Stimulated activated CD4-positive, alpha-beta T cell treated with anti-CD3 and anti-CD28 coated beads, Interleukin-4, amount 100 ng/mL, for 4 hours (primary cell): ENCODE measurements around the gene RILPL2.
A peak's percentile ranks its signal among the peaks of the same experiment; 100 is the strongest.
"Not testable (repeated sequence)": the region's sequence is repeated elsewhere in the genome, so short reads cannot be mapped to it uniquely, and the experiment has no call there.

Experiments
- DNase-seq, 2 experiments: peaks; one replicate each; pipeline ENCODE4 v3.0.0-alpha.2; 2020

Gene RILPL2

DNA sequence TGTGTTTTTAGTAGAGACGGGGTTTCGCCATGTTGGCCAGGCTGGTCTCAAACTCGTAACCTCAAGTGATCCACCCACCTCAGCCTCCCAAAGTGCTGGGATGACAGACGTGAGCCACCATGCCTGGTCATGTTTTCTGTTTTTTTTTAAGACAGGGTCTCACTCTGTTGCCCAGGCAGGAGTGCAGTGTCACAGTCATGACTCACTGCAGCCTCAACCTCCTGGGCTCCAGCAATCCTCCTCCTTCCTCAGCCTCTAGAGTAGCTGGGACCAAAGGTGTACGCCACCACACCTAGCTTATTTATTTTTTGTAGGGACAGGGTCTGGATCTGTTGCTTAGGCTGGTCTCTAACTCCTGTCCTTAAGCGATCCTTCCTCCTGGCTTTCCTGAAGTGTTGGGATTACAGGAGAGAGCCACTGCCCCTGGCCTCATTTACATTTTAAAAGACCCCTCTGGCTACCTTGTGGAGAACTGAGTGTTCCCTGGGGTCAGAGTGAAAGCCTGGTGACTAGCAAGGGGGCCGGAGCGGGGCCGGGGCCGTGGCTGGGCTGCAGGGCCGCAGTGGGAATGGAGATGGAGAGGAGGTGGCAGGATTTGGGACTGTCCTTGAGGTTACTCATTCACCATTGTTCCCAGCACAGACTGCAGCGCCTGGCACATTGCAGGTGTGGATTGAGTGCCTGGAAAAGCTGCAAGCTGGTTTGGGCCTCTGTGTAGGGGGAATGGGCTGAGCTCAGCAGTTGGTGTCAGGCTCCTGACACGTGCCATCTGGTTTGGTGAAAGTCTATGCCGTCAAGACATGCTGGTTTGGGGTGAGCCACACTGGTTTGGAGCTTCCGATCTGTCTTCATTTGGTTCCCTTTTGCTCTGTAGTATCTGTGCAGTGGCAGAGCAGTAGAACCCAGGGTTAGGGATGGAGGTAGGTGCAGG lies 34.5 kb downstream of the RILPL2 start:
- no peak for DNase-seq

DNA sequence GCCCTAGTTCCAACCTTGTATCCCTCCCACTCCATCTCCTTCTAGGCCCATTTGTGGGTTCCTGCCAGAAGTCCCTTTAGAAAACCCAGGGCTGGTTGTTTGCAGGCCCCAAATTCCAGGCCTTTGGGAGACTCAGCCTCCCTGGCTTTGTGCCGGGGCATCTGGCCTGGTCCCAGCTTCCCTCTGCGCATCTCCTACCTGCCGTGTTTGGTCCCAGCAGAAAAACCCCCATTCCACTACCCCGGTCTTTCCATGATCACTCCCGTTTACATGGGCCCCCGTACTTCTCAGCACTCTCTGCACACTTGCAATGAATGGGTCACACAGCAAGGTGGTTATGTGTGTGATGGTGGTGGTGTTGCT lies 37.2 kb downstream of the RILPL2 start:
- DNase-seq = no peak

DNA sequence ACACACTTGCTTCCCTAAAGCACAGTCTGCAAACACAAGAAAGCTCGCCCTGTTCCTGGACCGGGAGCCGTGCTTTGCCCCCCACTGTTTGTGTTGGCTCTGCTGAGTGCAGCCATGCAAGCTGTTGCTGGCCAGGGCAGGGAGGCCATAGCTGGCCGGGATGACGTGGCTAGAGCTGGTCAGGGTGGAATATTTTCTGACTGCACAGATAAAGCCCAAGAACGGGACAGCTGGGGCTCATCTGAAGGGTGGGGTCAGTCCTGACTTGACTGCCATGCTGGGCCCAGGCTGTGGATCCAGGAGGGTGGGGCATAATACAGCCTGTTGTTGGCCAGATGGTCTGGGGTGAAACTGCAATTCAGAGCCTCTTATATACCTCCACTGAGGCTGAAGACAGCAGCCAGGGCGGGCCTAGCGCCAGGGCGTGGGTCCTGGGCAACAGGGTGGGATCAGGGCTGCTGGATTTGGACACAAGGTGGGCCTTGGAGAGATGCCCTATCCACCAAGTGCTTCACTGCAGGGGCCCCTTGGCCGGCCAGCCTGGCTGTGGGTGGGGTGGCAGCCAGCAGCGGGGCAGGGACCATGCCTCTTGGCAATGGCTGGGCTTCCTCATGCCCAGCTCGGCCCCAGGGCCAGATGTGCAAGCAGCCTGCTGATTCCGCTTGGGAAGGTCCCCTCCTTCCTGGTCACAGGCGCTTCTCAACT lies 37.8 kb downstream of the RILPL2 start:
- no peak for DNase-seq

DNA sequence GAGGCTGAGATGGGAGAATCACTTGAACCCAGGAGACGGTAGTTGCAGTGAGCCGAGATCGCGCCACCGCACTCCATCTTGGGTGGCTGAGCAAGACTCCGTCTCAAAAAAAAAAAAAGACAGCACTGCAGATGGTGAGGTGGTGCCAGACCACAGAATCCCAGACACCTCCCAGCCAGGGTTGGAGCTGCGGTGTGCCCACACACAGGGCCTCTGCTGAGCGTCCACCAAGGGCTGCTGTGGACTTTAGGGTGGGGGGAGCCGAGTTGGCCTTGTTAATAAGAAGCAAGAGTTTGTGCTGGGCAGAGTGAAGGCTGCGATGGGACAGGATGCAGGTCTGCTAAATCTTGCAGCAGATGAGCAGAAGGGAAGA lies 38.3 kb downstream of the RILPL2 start:
- DNase-seq = no peak

DNA sequence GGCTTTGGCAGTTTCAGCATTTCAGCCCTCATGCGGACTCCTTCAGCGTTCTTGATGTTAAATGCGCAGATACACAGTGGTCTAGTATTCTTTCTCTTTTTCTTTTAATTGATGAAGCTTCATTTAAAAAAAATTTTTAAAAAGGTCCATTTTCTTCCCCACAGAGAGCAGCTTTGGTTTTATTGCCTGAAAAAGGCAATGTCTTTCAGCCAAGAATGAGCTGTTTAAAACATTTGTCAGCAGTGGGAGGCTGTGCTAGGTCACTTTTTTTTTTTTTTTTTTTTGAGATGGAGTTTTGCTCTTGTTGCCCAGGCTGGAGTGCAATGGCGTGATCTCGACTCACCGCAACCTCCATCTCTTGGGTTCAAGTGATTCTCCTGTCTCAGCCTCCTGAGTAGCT lies 39.1 kb downstream of the RILPL2 start:
- no peak for DNase-seq

DNA sequence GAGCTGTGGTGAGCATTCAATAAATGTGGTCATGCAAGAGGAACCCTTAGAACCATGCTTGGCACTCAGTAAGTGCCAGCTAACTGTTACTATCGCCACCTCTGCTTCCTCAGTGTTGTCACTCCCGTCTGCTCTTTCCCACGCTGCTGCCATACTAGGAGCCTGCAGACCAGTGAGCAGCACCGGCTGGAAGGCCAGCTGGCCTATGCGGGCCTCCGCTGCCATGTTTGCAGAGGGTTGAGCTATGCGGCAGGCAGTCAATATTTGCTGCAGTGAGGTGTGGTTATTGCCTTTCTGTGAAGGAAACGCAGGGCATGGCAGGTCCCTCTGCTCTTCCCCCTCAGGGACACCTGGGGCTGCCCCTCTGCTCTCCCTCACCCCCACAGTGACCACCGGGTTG lies 39.5 kb downstream of the RILPL2 start:
- DNase-seq = no peak

DNA sequence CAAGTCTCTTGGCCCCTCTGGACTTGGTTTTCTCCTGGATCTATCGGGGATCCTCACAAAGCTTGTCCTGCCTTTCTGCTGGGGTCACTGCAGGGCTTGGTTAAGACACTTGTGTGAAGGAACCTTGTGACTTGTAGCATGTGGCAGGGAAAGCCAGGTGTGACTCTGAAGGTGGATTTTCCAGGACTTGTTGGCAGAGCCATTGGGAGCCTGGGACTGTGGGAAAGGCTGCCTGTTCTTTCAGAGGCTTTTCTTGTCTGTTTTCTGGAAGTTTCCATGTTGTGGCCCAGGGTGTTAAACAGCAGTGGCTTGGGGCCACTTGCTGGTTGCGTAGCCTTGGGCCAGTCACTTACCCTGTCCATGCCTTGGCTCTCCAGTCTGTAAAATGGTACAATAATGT lies 39.9 kb downstream of the RILPL2 start:
- DNase-seq = no peak

DNA sequence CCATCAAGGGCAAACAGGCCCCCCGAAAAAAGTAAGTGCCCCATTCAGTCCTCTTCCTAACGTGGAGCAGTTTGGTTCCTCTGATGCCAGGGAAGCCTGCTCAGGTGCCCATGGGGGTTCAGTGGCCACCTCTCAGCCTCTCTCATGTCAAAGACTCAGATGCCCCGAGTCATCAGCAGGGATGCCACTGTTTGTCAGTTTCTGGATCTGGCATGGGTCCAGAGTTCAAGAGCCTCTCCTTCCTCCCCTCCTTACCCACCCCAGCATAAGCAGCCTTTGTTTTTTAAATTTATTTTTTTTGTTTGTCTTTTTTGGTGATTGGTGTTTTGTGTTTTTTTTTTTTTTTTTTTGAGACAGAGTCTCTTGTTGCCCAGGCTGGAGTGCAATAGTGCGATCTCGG lies 41.2 kb downstream of the RILPL2 start:
- no peak for DNase-seq

DNA sequence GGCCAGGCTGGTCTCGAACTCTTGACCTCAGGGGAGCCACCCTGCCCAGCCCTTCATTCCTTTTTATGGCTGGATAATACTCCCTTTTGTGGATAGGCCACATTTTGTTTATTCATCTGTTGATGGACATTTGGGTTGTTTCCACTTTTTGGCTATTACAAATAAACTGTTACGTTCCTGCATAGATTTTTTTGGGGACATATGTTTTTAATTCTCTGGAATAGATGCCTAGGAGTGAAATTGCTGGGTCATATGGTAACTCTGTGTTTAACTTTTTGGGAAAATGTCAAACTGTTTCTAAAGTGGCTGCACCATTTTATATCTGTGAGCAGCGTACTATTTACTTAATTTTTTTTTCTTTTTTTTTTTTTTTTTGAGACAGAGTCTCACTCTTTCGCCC lies 42.7 kb downstream of the RILPL2 start:
- no peak for DNase-seq

DNA sequence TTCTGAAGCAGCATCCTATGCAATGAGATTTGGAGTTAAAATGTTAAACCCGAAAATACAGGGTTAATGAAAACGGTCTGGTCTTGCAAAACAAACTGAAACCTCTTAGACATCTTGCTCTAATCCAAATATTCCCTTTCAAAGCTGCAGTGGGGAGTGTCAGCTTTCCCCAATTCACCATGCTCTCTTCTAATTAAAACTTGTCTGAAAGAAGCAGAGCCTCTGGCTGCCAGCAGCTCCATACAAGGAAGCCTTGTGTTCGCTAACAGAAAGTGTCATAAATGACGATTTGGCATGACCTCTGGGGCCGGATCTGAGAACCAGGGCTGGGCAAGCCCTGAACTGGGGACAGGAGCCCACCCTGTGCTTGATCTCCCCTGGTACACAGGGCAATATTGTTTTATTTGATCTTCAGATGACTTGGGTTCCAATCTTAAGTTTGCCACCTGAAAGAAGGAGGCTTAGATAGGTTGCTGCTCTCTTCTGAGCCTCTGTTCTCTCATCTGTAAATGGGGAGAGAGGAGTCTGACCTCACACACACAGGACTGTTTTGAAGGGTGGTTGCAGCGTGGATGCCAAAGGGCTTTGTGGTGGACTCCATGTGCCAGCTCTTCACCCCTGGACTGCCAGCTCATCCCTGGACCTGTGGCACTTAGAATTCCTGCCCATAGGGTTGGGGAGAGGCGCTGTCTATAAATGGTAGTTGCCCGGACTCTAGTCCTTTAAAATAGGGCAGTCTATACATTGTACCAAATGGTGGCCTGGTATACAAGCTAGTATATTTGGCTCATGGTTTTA lies 44.7 kb downstream of the RILPL2 start:
- DNase-seq = no peak

DNA sequence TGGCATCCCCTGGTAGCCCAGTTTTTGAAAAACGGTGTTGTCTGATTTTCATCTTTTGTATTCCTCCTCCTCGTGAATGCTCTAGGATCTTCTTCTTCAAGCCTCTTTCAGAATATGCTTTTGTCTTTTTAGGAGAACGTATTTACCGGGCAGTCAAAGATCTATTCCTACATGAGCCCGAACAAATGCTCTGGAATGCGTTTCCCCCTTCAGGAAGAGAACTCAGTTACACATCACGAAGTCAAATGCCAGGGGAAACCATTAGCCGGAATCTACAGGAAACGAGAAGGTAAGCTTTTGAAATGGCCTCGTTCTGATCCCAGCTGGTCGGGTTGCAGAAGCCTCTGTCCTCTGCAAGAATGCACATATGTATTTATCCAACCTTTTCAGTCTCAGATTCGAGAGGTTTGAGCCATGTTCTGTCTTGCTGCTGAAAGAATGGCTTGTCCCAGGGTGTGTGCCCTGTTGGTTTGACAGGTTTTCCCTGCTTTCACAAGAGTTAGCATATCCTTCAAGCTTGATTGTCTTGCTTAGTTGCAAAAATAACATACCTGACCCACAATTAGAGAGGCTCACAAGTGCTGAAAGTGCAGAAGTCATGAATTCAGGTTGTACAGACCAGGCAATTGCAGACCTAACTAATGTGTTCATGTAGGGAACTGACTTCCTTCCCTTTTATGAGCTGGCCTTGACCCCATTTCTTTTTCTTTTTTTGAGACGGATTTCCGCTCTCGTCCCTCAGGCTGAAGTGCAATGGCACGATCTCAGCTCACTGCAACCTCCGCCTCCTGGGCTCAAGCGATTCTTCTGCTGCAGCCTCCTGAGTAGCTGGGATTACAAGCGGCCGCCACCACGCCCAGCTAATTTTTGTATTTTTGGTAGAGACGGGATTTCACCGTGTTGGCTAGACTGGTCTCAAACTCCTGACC lies 45.7 kb downstream of the RILPL2 start:
- DNase-seq = no peak

DNA sequence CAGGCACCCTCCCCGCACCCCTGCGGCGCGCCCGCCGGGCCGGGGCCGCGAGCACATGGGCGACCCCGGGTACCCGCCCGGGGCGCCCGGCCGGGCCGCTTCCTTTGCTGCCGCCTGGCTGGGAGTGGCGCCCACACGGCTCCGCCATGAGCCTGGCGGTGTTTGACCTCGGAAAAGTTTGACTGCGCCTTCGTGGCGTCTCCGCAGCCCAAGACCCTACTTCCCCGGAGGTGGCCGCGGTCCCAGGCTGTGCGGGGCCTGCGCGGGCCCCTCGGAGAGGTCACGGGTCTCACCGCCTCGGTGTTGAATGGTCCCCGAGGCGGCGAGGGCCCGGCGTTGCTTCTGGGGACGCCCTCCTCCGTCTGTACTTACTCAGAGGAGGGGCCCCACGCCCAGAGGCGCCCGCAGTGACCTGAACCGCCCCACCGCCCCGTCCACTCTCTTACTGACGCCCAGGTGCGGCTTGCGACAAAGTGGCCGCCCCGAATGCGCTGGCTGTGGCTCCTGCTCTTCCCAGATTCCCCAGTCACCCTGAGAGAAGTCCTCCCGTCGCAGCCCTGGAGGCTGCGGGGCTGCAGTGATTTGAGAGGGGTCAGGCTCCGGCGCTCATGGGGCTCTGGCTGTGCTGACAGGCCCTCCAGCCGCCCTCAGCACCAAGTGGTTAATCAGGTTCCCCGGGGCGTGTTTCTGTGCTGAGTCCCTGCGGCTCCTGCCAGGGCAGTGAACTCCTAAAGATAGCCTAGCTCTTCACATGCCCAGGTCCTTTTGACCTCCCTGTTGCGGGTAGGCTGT lies 46.7 kb downstream of the RILPL2 start:
- peak; percentile 10 to 39 for DNase-seq

DNA sequence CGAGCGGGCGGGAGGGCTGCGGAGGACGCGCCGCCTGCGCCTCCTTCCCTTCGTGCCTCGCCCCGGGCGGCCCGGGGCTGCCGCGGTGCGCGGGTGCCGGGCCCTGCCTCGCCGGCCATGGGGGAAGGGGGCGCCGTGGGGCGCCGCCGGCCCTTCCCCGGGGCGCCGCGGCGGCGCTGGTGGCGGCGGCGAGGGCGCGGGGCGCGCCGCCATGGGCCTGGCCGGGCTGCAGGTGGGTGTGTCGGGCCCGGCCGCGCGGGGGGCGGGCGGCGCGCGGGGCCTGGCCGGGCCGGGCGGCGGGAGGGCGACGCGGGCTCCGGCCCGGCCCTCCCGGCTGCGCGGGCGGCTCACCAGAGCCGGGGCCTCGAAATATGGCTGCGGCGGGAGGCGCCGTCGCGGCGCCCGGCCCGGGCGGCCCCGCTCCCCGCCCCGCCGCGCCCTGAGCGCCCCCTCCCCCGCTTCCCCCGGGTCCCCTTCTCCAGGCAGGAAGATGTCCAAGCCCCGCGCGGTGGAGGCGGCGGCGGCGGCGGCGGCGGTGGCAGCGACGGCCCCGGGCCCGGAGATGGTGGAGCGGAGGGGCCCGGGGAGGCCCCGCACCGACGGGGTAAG lies 47.4 kb downstream of the RILPL2 start:
- DNase-seq = peak in 1 of 2 experiments; percentile 22

DNA sequence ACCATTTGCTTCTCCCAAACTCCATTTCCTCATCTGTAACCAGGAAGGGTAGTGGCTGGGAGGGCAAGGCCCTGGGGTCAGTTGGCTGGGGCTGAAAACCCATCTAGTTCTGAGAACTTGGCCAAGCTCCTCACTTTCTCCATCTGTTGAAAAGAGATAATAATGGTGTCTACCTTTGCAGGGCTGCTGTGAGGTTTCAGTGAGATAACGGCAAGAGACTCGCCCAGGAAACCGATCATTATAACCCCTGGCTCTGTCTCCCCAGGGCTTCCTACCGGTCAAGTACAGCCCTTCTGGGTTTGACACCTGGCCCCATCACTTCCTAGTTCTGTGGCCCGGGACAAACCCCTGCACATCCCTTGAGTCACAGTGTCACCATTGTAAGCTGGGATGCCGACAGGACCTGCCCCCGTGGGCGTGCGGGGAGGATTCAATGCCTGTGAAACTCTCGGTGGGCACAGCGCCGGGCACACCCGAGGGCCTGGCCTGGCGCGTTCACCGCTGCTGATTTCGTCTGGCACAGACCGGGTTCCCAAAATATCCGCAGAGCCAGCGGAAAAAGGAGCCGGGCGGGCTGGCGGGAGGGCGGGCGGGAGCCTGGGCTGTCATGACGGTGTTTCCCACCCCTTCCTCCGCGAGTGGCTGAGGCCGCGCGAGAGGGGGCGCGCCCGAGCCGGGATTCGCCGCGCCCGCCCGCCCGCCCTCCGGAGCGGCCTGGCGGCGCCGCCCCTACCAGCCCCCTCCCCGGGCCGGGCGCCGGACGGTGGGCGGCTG lies 48.1 kb downstream of the RILPL2 start:
- peak; percentile 70 to 76 for DNase-seq

DNA sequence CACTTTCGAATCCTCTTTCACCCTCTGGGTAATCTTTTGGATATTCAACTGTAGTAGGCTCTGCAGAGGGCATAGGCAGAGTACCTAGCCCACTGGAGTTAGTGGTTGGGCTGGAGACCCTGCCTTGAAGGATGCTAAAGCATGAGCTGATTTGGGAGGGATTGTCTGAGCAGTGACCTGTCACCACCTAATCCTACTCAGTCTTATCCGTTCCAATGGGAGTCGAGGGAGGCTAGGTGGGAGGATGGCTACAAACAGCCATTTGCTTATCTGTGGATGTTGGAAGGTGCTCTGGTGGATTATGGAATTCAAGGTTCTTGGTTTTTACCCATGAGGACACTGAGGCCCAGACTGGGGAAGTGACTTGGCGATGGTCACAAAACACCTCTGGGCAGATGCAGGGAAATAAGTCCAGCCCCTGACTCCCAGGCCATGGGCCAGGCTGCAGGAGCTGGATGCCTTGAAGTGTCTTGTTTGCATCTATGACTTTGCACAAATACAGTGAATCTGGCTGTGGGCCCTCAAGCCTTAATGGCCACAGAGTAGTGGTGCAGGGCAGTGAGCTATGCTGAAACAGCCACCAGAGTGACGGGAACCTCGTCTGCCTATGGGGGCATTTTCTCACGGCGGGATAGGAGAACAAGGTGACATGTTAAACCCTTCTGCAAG lies 48.8 kb downstream of the RILPL2 start:
- DNase-seq = no peak

DNA sequence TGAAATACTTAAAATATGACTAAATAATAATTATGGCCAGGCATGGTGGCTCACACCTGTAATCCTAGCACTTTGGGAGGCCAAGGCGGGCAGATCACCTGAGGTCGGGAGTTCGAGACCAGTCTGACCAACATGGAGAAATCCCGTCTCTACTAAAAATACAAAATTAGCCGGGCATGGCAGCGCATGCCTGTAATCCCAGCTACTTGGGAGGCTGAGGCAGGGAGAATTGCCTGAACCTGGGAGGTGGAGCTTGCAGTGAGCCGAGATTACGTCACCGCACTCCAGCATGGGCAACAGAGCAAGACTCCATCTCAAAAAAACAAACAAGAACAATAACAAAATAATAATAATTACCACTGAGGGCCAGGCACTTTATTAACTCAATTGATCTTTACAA lies 50.9 kb downstream of the RILPL2 start:
- not testable (repeated sequence) for DNase-seq

DNA sequence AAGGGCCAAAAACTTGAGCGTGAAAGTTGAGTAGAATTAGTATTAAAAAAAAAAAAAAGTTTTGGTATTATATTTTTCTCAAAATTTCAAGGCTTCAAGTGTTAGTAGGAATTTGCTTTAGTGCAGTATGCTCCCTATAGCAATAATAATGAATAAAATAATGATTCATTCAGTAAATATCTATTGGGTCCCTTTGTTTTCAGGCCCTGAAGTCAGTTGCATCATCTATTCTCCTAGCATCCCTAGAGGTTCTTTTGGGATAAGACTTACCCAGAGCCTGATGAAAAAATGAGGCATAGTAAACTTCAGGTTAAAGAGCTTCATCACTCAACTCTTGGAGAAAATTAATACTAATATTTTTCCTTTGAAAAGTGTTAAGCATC lies 51.5 kb downstream of the RILPL2 start:
- DNase-seq = no peak

DNA sequence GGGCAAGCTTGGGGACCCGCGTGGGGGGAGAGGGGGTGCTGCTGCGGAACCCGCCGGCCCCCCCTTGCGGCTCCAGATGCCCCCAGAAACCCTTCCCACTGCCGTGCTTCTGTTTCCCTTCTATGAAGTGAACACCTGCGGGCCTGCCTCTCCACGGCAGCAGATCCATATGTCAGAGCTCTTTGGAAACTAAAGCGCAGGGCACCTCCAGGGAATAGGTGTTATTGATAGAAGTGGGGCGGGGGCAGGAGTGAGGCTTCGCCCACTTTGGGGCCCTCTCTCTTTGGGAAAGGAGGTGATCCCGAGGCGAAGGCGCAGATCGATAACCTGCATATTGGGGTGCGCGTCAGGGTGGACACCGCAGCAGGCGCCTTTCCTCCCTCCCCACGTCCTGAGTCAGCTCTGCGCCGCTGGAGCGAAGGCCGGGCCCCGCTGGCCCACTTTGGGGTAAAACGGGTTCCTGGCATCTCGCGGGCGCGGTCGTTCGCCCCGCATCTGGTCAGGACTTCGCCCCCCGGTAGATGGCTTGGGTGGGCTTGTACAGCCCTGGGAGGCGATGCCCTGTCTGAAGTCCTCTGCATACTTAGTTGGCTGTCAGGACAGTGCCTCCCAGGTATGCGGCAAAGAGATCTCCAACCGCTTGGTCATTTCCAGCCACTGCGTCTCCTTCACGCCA lies 52.0 kb downstream of the RILPL2 start:
- DNase-seq = no peak

DNA sequence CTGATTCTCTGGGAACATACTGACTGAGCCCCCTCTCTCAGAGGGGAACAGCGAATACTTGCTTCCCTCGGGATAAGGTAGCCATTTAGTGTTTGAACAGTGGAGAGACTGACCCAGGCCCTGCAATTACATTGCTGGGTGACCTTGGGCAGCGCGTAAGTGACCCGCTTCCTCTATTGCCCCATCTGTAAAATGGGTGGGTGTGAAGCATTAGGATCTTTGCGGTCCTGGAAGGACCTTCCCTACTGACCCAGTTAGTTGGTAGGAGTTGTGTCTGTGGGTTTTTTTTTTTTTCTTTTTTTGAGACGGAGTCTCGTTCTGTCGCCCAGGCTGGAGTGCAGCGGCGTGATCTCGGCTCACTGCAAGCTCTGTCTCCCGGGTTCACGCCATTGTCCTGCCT lies 53.8 kb downstream of the RILPL2 start:
- DNase-seq = no peak
